OCI-LY3 (cell line): ENCODE measurements around the gene DDIT3.

Source experiments
- EZH2phosphoT487 ChIP-seq: fragments of 200-600 bp; shearing (Covaris generic); IDR thresholded peaks from 2 replicates; pipeline ENCODE4 v1.6.1; 2018; ENCODE audit warnings: antibody characterized with exemption, mixed run types, low read depth
- TF ChIP-seq, protein P1 (sequence below): fragments of 200-600, 300-600 bp; sonication (generic); IDR thresholded peaks from 2 replicates; pipeline ENCODE4 v1.5.1; 2014; ENCODE audit warnings: antibody characterized with exemption, low read length, low read depth

DNA sequence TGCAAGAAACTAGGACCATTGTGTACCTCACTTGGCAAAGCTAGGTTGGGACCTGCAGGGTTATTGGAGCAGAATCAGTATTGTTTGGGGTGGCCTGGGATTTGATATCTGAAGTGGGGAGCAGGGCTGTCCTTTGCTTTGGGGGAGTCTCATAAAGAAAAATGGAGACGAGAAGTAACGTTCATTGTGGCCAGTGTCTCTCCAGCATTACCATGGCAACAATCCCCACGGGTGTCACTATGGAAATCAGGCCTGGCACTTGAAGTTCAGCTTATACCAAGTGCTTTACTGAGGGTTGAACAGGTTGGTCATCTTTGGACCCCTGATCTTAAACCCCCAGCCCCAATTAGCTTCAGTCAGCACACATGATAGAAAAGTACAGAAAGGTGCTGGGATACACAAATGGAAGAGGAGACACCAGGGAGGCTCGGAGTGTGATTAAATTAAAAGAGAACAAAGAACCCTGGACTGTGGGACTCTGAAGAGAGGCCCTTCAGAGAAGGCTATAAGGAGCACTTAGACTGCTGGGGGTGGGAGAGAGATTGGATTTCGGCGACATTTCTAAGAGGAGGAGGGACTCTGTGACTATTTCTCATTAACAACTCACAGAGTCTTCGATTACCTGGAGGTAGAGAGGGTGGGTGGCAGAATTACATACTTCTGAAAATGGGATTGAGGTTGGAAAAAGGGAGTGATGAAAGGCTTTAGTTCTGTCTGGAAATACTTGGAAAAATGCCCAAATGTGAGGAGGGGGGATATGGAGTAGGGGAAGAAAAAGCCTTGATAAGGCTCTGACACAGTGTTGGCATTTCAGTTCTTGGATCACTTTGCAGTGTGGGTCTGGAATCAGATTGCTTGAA is 33.3 kb upstream of the DDIT3 start:
- TF ChIP-seq, protein P1, sequence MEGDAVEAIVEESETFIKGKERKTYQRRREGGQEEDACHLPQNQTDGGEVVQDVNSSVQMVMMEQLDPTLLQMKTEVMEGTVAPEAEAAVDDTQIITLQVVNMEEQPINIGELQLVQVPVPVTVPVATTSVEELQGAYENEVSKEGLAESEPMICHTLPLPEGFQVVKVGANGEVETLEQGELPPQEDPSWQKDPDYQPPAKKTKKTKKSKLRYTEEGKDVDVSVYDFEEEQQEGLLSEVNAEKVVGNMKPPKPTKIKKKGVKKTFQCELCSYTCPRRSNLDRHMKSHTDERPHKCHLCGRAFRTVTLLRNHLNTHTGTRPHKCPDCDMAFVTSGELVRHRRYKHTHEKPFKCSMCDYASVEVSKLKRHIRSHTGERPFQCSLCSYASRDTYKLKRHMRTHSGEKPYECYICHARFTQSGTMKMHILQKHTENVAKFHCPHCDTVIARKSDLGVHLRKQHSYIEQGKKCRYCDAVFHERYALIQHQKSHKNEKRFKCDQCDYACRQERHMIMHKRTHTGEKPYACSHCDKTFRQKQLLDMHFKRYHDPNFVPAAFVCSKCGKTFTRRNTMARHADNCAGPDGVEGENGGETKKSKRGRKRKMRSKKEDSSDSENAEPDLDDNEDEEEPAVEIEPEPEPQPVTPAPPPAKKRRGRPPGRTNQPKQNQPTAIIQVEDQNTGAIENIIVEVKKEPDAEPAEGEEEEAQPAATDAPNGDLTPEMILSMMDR = no peak
- no peak for TF ChIP-seq EZH2phosphoT487
